HG03354 (cell line): Measurements from ENCODE around the gene CFHR5.
"Not testable (repeated sequence)": the region's sequence is repeated elsewhere in the genome, so short reads cannot be mapped to it uniquely, and the experiment has no call there.

ENCODE experiments used
- ATAC-seq: cut with Tn5 transposase; IDR thresholded peaks from one replicate; pipeline ENCODE4 v1.9.1; 2021; ENCODE audit warnings: mild to moderate bottlenecking; ENCODE audit not compliant: unreplicated experiment, poor library complexity, severe bottlenecking

Gene CFHR5

DNA sequence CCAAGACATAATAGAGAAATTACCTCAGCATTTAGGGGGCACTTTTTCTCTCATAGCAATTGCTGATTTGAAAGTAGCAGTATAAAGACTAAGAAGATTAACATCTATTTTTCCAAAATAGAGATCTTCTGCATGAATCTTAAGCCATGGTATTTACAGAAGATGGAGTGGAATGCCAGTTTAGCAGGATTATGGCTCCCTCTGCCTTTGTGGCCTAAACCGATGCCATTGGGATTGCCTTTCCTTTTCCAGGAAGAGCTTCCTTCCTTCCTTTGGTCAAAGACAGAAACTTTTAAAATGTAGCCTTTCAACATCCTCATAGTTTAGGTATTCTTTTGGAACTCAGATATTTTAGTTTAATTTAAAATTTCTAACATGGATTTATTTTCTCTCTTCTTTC lies 39.4 kb downstream of the CFHR5 start:
- ATAC-seq: no peak

GRCh38 chr1:197017558-197018146 lies 40.3 kb downstream of the CFHR5 start:
- ATAC-seq: no peak

DNA sequence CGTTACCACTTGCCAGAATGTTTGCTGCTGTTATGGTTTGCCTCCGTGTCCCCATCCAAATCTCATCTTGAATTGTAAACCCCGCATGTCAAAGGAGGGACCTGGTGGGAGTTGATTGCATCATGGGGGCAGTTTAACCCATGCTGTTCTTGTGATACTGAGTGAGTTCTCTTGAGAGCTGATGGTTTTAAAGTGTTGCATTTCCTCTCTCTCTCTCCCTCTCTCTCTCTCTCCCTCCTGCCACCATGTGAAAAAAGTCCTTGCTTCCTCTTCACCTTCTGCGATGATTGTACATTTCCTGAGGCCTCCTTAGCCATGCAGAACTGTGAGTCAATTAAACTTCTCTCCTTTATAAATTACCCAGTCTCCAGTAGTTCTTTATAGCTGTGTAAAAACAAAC lies 44.4 kb downstream of the CFHR5 start:
- no peak for ATAC-seq

DNA sequence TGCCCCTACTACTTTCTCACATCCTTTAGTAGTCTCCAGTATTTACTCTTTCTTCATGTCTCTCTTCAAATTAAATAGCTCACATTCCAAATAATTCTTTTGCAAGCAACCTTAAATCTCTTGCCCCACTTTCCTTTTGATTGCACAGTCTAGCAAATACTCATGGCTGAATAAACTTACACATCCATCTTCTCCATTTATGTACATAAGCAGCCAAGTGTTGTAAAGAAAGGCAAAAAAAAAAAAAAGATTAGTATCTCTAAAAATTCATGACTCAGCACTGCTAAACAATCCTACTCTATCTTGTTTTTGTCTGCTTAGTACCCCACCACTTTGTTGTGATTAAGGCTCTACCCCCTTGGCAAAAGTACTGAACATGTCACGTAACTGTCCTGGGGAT lies 47.1 kb downstream of the CFHR5 start:
- ATAC-seq: no peak

GRCh38 chr1:197027359-197027758 lies 50.0 kb downstream of the CFHR5 start:
- no peak for ATAC-seq

DNA sequence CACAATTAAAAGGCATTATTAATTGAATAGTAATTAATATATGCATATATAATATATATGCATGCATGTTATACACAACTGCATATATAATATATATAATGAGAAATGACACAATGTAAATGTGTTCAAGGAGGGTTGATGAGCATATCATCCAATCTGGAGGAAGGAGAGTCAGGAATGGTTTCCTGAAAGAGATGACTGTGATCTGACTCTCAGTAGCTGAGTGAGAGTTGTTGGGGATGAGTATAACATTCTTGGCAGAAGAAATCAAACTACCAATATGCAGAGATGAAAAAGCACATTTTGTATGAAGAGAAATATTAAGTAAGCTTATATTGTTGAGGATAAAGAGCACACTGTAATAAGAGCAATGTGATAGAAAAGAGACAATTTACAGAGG lies 52.4 kb downstream of the CFHR5 start:
- ATAC-seq: no peak

GRCh38 chr1:197034631-197035339 lies 57.4 kb downstream of the CFHR5 start:
- ATAC-seq: not testable (repeated sequence)

DNA sequence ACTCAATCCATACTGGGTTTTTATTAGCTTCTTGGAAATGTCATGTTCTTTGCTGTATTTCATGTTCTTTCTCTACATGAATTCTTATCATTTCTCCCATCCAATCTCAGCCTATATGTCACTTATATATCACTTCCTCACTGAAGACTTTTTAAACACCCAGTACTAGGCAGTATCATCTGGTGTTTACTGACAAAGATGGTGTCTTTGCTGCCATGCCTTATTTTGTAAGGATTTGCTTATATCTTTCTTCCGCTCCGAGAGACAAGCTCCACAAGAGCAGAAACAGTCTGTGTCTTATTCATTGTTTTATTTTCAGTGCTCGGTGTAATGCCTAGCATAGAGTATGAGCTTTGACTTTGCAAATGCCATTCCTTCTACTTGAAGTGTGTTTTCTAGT lies 59.5 kb downstream of the CFHR5 start:
- no peak for ATAC-seq

GRCh38 chr1:197041486-197042353 lies 64.4 kb downstream of the CFHR5 start:
- no peak for ATAC-seq

- no peak for ATAC-seq
Measured at GRCh38 chr1:197042676-197043341, 65.5 kb downstream of the CFHR5 start.

DNA sequence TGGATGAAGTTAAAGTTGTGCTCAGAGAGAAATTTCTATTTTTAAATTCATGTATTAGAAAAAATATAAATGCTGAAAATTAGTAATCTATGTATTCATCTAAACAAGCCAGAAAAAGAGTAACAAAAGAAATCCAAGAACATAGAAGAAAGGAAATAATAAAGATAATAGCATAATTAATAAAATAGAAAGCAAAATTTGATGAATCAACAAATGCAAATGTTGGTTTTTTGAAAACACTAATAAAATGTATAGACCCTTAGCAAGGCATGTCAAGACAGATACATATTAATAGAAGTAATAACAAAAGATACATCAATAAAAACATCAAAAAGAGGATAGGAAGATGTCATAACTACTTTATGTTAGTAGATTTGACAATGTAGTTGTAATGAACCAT lies 71.7 kb downstream of the CFHR5 start:
- no peak for ATAC-seq
